ENCODE data around the gene FGG.

The FGG gene

DNA sequence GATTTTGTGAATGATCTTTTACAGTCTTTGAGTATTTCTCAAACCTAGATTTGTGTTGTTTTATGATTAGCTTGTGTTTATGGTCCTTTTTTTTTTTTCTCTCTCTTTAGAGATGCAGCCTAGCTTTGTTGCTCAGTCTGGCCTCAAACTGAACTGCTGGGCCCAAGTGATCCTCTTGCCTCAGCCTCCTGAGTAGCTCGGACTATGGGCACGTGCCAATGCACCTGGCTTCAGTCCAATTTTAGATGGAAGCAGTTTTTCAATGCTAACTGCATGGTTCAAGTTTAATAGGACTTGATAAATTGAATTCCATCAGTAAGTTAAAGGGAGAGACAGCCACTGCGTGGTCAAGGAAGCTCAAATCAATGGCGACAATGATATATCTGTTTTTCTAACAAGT lies 3.8 kb upstream of the FGG start:
- DNase-seq (ENCODE audit: low read depth), result no peak
- H3K4me3 ChIP-seq (ENCODE audit: control insufficient read depth, low read depth, low read length), result no peak overlapping the region
- TF ChIP-seq, protein P1, sequence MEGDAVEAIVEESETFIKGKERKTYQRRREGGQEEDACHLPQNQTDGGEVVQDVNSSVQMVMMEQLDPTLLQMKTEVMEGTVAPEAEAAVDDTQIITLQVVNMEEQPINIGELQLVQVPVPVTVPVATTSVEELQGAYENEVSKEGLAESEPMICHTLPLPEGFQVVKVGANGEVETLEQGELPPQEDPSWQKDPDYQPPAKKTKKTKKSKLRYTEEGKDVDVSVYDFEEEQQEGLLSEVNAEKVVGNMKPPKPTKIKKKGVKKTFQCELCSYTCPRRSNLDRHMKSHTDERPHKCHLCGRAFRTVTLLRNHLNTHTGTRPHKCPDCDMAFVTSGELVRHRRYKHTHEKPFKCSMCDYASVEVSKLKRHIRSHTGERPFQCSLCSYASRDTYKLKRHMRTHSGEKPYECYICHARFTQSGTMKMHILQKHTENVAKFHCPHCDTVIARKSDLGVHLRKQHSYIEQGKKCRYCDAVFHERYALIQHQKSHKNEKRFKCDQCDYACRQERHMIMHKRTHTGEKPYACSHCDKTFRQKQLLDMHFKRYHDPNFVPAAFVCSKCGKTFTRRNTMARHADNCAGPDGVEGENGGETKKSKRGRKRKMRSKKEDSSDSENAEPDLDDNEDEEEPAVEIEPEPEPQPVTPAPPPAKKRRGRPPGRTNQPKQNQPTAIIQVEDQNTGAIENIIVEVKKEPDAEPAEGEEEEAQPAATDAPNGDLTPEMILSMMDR (IDR thresholded peaks at IDR 0.05; ENCODE audit: control insufficient read depth, insufficient read depth, low read depth, low read length, missing control alignments), result no peak

DNA sequence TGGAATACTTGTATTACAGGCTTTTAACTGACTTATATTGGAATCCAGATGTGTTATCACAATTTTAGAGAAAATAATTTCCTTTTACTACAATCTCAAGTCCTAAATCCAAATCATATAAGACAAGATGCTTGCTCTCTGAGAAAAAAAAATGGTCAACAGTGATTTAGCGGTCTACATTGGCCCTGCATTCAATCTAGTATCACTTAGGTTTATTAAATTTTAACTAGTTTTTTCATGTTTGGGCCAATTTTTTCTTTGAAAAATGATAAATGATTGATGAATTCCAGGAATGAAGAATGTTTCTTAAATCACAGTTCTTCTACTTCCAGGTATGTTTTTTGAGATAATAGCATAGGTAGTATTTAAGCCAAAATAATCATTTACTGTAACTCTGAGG lies 2.8 kb upstream of the FGG start:
- H3K4me3 ChIP-seq (ENCODE audit: control insufficient read depth, low read depth, low read length), result no peak overlapping the region
- DNase-seq (ENCODE audit: low read depth), result no peak
- TF ChIP-seq, protein P1 (IDR thresholded peaks at IDR 0.05; ENCODE audit: control insufficient read depth, insufficient read depth, low read depth, low read length, missing control alignments), result no peak

DNA sequence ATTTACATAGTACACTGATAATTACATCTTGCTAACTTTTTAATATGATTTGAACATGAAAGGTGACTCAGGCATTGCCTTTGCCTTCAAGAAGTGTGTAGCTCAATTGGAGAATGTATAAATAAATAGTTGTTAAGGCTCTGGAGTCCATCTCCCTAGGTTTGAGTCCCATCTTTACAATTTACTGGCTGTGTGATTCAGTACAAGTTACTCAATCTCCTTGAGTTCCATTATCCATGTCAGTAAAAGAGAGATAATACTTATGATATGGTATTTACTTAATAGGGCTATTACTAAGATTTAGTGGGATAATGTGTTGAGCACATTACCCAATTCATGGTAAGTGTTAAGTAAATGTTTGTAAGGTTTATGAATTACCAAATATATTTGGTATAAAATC lies 1.9 kb upstream of the FGG start:
- no peak for DNase-seq (ENCODE audit: low read depth)
- TF ChIP-seq, protein P1 (IDR thresholded peaks at IDR 0.05; ENCODE audit: control insufficient read depth, insufficient read depth, low read depth, low read length, missing control alignments), result no peak
- no peak overlapping the region for H3K4me3 ChIP-seq (ENCODE audit: control insufficient read depth, low read depth, low read length)

DNA sequence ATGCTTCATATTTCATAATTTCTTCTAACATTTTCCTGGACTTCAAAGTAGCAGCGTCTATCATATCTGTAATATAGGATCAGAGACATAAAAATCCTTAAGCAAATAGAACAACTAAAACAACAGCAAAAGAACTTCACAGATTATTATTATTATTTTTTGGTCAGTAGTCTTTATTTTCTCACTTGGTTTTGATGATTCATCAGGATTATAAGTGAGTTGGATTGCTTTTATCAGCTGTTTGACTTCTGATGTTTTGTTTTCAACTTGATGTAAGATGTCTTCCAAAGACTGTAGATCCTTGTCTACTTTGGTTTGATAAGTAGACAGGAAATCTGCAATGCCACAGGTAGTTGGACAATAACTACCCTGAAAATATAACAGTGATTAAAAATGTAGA lies 623 bp downstream of the FGG start:
- TF ChIP-seq, protein P1 (IDR thresholded peaks at IDR 0.05; ENCODE audit: control insufficient read depth, insufficient read depth, low read depth, low read length, missing control alignments), result no peak
- H3K4me3 ChIP-seq (ENCODE audit: control insufficient read depth, low read depth, low read length), result no peak overlapping the region
- DNase-seq (ENCODE audit: low read depth), result no peak

DNA sequence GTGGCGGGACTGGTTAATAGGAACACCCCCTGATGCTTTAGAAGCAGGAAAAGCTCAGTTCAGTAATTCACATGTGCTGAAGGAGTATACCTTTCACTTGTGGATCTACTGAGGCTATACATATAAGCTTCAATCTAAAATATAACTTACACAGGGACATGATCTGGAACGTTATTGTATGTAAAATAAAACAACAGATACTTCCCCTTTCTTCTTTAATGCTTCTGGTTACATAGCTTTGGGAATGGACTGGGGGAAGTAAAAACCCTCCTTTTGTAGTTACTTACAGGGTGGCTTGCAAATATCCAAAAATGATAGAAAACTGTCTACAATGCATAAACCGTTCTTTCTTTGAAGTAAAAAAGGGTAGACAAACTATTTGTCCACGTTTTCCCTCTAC lies 1.9 kb downstream of the FGG start:
- DNase-seq (ENCODE audit: low read depth), result no peak
- H3K4me3 ChIP-seq (ENCODE audit: control insufficient read depth, low read depth, low read length), result no peak overlapping the region

DNA sequence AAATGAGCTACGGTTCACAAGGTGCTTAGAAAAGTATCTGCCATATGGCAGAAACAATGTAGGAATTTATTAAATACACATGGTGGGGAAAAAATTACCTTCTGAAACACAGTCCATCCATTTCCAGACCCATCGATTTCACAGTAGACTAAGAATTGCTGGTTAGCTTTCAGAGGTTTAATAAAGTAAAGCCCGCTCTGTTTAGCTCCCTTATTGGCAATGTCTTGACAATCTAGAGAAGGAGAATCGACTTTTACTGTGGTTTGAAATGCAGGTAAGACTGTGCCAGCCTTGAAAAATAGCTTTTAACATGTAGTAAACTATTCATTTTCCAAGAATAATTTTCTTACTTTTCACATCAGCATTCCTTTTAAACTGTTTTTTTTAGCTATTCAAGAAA lies 2.9 kb downstream of the FGG start:
- DNase-seq (ENCODE audit: low read depth), result no peak
- TF ChIP-seq, protein P1 (IDR thresholded peaks at IDR 0.05; ENCODE audit: control insufficient read depth, insufficient read depth, low read depth, low read length, missing control alignments), result no peak
- no peak overlapping the region for H3K4me3 ChIP-seq (ENCODE audit: control insufficient read depth, low read depth, low read length)

More for the DNA sequence above, 1.9 kb downstream of the FGG start:
- TF ChIP-seq, protein P1 (IDR thresholded peaks at IDR 0.05; ENCODE audit: control insufficient read depth, insufficient read depth, low read depth, low read length, missing control alignments), result no peak
